Breast epithelium (tissue), 3 donors: ENCODE measurements around the gene L3MBTL2.

ENCODE experiments used
- CTCF ChIP-seq, 3 donors: fragments of 450-650 bp; IDR thresholded peaks; one replicate each; pipeline ENCODE4 v1.5.1; 2016 to 2017; ENCODE audit warnings: antibody characterized with exemption in 3 of 3, mild to moderate bottlenecking in 3 of 3, moderate library complexity in 3 of 3
- POLR2A ChIP-seq: fragments of 450-650 bp; IDR thresholded peaks from one replicate; pipeline ENCODE4 v1.6.1; 2016; ENCODE audit warnings: antibody characterized with exemption, mild to moderate bottlenecking, moderate library complexity

GRCh38 chr22:41262250-41262765 lies 57.2 kb downstream of the L3MBTL2 start:
- TF ChIP-seq POLR2A (no peak), CTCF (IDR thresholded peaks at IDR 0.05) (no peak)
